ENCODE measurements around the gene ARHGEF38.
"Not testable (repeated sequence)": the region's sequence is repeated elsewhere in the genome, so short reads cannot be mapped to it uniquely, and the experiment has no call there.

The ARHGEF38 gene

GRCh38 chr4:105659190-105659589, 106.8 kb downstream of the ARHGEF38 start:
- DNase-seq: no peak

GRCh38 chr4:105661028-105661427, 108.6 kb downstream of the ARHGEF38 start:
- no peak for DNase-seq

- peak; percentile 29 for DNase-seq
These were observed 110.7 kb downstream of the ARHGEF38 start for GRCh38 chr4:105662935-105663675.

GRCh38 chr4:105666693-105667092, 114.3 kb downstream of the ARHGEF38 start:
- DNase-seq: peak; percentile 68

- no peak for DNase-seq
These were observed 118.3 kb downstream of the ARHGEF38 start for GRCh38 chr4:105670684-105671083.

GRCh38 chr4:105671301-105671700, 118.9 kb downstream of the ARHGEF38 start:
- DNase-seq: no peak

- DNase-seq: no peak
These were observed 121.6 kb downstream of the ARHGEF38 start for GRCh38 chr4:105674011-105674410.

GRCh38 chr4:105677709-105678108, 125.3 kb downstream of the ARHGEF38 start:
- DNase-seq: no peak

- DNase-seq: no peak
These were observed 126.8 kb downstream of the ARHGEF38 start for GRCh38 chr4:105679186-105679585.

- DNase-seq: no peak
These were observed 130.6 kb downstream of the ARHGEF38 start for GRCh38 chr4:105683038-105683437.

- DNase-seq: no peak
These were observed 134.2 kb downstream of the ARHGEF38 start for GRCh38 chr4:105686571-105686970.

GRCh38 chr4:105694812-105695211, 142.4 kb downstream of the ARHGEF38 start:
- not testable (repeated sequence) for DNase-seq

GRCh38 chr4:105695832-105696231, 143.4 kb downstream of the ARHGEF38 start:
- not testable (repeated sequence) for DNase-seq

GRCh38 chr4:105698607-105699006, 146.2 kb downstream of the ARHGEF38 start:
- no peak for DNase-seq

- DNase-seq: no peak
These were observed 155.4 kb downstream of the ARHGEF38 start for GRCh38 chr4:105707782-105708180.

GRCh38 chr4:105708181-105709080, 156.0 kb downstream of the ARHGEF38 start, which contains the start of the genes GSTCD and INTS12:
Gene GSTCD (plus strand): TSS chr4:105708784. CDS start chr4:105717614, 8,830 bp downstream.
Gene INTS12 (minus strand): TSS chr4:105708689. CDS start chr4:105700005, 8,684 bp downstream.
- DNase-seq: peak; percentile 93

- DNase-seq: peak; percentile 67
These were observed 156.6 kb downstream of the ARHGEF38 start for GRCh38 chr4:105709081-105709450.

- no peak for DNase-seq
These were observed 157.7 kb downstream of the ARHGEF38 start for GRCh38 chr4:105710012-105710600.

- no peak for DNase-seq
These were observed 158.3 kb downstream of the ARHGEF38 start for GRCh38 chr4:105710678-105711077.

GRCh38 chr4:105712766-105713165, 160.3 kb downstream of the ARHGEF38 start:
- DNase-seq: no peak

GRCh38 chr4:105714071-105714521, 161.7 kb downstream of the ARHGEF38 start:
- DNase-seq: peak; percentile 89

- peak; percentile 61 for DNase-seq
These were observed 162.5 kb downstream of the ARHGEF38 start for GRCh38 chr4:105714932-105715331.

GRCh38 chr4:105715692-105716278, 163.4 kb downstream of the ARHGEF38 start:
- peak; percentile 83 for DNase-seq

Measured in OCI-M1 (cell line).